Activated T-cell treated with anti-CD3 and anti-CD28 coated beads, Interleukin-2, amount 50 U/mL, for 48 hours (primary cell): ENCODE measurements around the gene CXCL9.
A peak's percentile ranks its signal among the peaks of the same experiment; 100 is the strongest.
"Not testable (repeated sequence)": the region's sequence is repeated elsewhere in the genome, so short reads cannot be mapped to it uniquely, and the experiment has no call there.

Experiments used
- DNase-seq, 2 experiments: peaks; one replicate each; pipeline ENCODE4 v3.0.0-alpha.2; 2020

CXCL9 gene

DNA sequence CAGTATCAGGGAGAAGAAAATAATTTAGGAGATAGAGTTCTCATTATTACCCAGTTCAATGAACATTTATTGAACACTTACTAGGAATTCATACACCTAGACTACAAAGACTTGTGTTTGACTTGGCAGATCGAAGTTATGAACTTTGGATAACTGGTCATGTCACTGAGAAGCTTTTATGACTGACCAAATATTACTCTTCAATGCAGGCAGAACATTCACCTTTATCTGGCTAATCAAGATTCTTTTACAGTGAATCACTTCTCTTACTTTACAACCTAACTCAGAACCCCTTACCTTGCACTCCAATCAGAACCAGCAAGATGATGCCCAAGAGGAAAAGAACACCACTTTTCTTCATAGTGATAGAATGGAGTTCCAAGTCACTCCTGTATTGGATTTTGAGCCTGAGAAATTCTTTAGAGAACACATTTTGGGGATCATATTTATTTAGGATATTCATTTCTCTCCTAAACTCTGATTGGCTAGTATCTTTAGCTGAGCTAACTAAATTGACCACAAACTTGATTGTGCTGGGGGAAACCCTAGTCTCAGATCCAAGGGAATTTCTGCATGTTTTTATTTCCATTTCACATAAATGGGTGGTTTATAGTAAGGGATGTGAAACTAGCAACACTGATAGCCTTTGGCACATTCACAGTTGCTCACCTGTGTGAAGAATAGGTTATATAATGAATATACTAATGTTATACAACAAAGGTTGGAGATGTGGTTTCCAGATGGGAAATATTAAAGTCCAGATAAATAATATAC, at the start of gene CXCL9:
TSS of gene CXCL9 (minus strand) at position 421 of the 774 bp plus-strand sequence. CDS start at position 361, 60 bp downstream.
- DNase-seq, result no peak

DNA sequence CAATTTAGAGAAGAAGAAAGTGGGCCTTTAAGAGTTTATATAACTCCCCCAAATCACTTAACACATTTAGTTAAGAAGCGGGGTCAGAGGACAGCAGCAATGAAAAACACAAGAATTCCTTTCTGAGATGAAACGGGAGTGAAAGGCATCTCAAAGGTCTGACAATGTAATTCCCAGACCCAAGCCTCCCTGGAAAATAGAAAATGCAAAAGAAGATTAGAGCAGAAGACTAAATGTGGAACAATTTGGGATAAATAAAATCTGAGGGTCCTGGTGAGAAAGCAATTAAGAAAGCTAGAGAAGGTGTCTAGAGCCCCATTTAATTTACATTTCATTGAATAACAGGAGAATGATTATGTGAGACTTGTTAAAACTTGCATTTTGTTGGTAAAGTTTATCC, 48.1 kb upstream of the CXCL9 start:
- no peak for DNase-seq

DNA sequence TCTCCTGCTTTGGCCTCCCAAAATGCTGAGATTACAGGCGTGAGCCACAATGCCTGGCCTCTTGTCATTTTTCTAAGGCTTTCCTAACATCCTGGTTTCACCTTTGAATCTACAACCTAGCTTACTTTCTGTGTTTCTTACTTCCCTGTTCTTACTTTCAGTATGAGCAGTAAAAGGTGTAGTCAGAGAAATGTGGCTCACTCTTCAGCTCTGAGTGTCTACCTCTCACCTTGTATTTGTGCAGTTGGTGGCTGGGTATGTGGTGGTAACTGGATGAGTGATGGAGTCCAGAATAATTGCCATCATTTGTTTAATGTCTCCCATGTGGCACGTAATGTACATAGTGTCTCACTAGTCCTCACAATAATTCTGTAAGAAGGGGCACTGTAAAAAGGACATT, 47.7 kb upstream of the CXCL9 start:
- peak; percentile 33 to 36 for DNase-seq

GRCh38 chr4:76053730-76054129, 46.4 kb upstream of the CXCL9 start:
- no peak for DNase-seq

DNA sequence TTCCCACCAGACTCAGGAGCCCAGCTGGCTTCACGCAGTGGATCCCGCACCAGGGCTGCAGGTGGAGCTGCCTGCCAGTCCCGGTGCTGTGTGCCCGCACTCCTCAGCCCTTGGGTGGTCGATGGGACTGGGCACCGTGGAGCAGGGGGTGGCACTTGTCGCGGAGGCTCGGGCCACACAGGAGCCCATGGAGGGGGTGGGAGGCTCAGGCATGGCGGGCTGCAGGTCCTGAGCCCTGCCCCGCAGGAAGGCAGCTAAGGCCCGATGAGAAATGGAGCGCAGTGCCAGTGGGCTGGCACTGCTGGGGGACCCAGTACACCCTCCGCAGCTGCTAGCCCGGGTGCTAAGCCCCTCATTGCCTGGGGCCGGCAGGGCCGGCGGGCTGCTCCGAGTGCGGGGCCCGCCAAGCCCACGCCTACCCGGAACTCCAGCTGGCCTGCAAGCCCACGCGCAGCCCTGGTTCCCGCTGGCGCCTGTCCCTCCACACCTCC, 43.3 kb upstream of the CXCL9 start:
- not testable (repeated sequence) for DNase-seq

DNA sequence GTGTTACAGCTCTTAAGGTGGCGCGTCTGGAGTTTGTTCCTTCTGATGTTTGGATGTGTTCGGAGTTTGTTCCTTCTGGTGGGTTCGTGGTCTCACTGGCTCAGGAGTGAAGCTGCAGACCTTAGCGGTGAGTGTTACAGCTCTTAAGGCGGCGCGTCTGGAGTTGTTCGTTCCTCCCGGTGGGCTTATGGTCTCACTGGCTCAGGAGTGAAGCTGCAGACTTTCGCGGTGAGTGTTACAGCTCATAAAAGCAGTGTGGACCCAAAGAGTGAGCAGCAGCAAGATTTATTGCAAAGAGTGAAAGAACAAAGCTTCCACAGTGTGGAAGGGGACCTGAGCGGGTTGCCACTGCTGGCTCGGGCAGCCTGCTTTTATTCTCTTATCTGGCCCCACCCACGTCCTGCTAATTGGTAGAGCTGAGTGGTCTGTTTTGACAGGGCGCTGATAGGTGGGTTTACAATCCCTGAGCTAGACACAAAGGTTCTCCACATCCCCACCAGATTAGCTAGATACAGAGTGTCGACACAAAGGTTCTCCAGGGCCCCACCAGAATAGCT, 42.6 kb upstream of the CXCL9 start:
- not testable (repeated sequence) for DNase-seq

DNA sequence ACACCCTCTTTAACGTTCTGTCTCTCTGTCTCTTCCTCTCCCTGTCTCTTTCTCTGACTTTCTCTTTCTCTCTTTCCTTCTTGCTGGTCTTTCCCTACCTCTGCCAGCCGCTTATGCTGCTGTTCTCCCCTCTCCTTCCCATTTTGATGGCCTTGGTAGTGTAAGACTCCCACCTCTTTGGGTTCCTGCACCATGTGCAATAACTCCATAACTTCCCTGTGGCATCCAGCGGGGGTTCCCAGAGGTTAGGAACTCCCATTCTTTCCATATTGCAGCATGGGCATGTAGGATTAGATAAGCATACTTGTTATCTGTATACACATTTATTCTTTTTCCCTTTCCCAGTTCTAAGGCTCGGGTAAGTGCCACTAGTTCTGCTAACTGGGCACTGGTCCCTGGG, 37.4 kb upstream of the CXCL9 start:
- DNase-seq, result not testable (repeated sequence)

- DNase-seq, result not testable (repeated sequence)
Observed at GRCh38 chr4:76043306-76043705, 36.0 kb upstream of the CXCL9 start.

DNA sequence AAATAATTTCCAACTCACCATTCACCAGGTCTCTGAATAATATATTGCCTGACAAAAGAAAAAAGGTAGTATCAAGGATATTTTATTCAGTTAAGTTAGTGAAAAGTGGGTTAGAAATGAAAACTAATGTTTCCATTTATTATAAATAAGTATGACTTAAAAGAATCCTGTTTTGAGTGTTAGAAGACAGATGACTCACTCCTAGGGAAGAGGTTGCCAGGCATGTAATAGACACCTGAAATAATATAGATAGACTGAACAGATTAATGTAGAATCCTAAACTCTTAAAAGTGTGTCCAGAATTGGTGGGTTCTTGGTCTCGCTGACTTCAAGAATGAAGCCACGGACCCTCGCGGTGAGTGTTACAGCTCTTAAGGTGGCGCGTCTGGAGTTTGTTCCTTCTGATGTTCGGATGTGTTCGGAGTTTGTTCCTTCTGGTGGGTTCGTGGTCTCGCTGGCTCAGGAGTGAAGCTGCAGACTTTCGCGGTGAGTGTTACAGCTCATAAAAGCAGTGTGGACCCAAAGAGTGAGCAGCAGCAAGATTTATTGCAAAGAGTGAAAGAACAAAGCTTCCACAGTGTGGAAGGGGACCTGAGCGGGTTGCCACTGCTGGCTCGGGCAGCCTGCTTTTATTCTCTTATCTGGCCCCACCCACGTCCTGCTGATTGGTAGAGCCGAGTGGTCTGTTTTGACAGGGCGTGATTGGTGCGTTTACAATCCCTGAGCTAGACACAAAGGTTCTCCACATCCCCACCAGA, 35.1 kb upstream of the CXCL9 start:
- DNase-seq, result peak in 1 of 2 experiments; percentile 31

GRCh38 chr4:76036855-76037254, 29.5 kb upstream of the CXCL9 start:
- DNase-seq, result no peak

DNA sequence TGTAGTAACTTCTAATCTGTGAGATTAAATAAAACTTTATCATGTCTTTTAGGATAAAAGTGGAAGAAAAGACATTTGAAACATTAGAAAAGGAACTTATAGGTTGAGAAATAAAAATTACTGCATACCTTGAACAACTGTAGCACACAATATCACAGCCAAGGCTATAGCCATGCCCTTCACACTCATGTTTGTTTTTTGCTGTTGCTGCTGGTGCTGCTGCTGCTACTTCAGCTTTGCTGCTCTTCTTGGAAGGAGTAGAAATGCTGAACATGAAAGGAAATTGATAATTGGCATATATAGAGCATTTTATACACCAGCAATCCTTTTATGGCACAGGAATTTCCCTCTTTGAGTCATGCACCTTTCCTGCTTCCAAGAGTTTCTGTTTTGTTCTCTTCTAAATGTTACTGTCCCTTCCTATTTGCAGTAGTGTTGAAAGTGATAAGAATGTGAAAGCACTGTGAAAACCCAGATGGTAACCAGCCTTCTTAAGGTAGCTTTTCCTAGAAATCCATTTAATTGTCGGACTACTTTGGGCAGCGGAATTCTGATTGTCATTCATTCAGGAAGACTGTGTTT, 28.6 kb upstream of the CXCL9 start, which contains the start of gene CXCL11:
TSS of gene CXCL11 (minus strand) at position 272 of the 582 bp plus-strand sequence. CDS start at position 189, 83 bp downstream.
- no peak for DNase-seq

GRCh38 chr4:76035141-76035540, 27.8 kb upstream of the CXCL9 start:
- DNase-seq, result no peak

DNA sequence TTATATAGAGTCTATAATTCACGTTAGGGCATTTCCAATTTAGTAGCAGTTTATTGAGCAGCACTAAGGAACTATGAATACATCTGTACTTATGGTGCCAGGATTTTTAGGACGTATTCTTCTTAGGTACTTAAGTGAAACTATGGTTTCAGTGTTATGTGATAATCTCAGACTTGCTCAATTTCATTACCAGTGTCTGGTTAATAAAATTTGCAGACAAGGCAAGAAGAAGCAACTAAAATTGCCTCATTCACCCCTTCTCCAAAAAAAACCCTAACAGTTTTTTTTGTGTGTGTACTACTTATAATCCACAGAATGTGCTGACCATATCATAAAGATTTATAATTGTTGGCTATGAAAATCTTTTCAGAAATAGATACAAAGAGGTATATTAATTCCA, 22.0 kb upstream of the CXCL9 start:
- DNase-seq, result no peak

DNA sequence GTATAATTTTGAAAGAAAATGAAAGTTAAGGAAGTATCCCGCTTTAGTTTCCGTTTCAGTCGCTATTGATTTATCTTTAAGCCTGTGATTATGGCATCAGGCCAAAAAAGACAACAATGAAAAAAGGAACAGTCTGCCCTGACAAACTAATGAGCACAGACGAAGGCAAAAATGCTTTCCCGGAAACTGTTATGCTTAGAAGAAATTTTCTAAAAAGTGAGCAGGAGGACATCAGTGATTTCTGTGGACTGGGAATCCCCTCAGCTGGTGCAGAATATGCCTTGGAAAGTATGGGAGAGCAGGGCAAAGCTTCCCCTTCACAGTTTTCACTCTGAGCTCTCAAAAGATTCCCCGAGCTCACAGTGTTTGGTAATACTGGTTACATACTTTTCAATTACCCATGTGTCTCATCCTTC, 21.0 kb upstream of the CXCL9 start:
- no peak for DNase-seq

- DNase-seq, result no peak
Observed at GRCh38 chr4:76024065-76024464, 16.8 kb upstream of the CXCL9 start.

GRCh38 chr4:76023389-76023788, 16.1 kb upstream of the CXCL9 start, which contains the start of gene CXCL10:
CXCL10 (minus strand) TSS chr4:76023497; CDS start chr4:76023431, 66 bp downstream.
- DNase-seq, result no peak

GRCh38 chr4:76022677-76023076, 15.4 kb upstream of the CXCL9 start:
- DNase-seq, result no peak

- no peak for DNase-seq
Observed at GRCh38 chr4:76022031-76022430, 14.7 kb upstream of the CXCL9 start.

- no peak for DNase-seq
Observed at GRCh38 chr4:76017056-76017686, 9.9 kb upstream of the CXCL9 start.

DNA sequence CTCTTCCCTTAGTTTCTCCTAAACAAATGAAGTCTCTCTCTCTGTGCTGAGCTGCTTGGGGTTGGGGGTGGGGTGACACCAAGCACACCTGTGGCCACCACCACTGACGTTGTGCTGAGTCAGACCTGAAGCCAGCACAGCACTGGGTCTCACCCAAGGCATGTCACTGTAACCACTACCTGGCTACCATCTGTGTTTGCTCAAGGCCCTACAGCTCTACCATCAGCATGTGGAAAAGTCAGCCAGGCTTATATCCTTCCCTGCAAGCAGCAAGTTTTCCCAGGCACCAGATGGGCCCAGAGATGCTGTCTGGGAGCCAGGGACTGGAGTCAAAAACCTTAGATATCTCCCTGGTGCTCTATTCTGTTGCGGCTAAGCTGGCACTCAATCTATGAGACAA, 9.1 kb upstream of the CXCL9 start:
- DNase-seq, result peak; percentile 38 to 46

GRCh38 chr4:76013540-76013939, 6.2 kb upstream of the CXCL9 start:
- DNase-seq, result no peak

- no peak for DNase-seq
Observed at GRCh38 chr4:76012388-76012801, 5.1 kb upstream of the CXCL9 start.
